GM18861 (cell line): ENCODE measurements around the gene PITPNB.
A peak's percentile ranks its signal among the peaks of the same experiment; 100 is the strongest.

Source experiments
- ATAC-seq: cut with Tn5 transposase; IDR thresholded peaks from one replicate; pipeline ENCODE4 v1.9.1; 2021; ENCODE audit not compliant: unreplicated experiment

The PITPNB gene

DNA sequence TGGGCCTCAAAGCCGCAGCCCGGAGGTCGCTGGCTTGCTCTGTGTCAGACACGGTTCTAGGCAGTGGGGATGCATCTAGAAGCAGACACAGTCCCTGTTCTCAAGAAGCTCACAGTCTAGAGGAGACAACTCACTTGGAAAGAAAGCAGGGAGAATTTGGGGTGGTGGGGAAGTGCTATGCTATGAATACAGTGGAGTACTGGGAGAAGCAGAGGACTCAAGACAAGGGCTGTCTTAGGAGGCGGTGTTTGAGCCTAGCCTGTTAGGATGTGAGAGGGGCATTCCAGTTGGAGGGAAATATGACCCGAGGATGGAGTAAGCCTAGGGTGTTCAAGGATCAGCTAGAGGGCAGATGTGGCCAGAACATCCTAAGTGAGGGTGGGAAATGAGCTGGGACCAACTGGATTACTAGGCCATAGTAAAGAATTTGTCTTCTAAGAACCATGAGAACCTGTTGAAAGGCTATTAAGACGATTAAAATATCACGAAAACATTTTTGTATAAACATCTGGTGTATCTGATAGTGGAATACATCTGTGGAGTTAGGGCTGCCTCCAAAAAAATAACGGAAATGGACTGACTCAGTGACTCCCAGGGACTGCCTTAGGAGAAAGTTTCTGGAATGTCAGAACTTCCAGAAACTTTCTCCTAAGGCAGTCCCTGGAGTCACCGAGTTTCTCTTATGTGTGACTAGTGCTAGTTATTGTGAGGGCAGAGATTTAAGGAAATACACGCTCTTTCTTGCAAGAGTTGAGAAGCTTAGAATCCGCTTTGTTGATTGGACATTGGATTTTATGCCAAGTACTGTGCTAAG lies 1.1 kb upstream of the PITPNB start:
- ATAC-seq = no peak

GRCh38 chr22:27918341-27919221 lies 475 bp downstream of the PITPNB start:
- ATAC-seq = no peak

DNA sequence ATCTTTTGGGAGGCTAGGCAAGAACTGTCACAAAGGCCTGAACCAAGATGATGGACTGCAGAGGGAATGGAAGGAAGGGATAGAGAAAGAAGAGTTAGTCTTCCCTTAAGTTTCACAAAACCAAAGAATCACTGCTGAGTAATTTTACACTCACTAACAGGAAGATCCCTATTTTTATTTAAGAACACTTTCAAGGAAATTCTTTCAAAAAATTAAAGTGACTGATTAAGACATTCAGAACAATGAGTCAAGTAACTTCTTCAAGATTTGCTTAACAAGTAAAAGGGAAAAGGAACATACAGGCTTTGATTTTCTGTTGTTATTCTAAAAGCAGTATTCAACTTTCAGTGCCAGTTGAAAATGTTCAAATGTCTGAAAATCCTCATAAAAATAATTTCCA lies 3.1 kb downstream of the PITPNB start:
- no peak for ATAC-seq

- no peak for ATAC-seq
These were observed 5.8 kb downstream of the PITPNB start for GRCh38 chr22:27913162-27913741.

DNA sequence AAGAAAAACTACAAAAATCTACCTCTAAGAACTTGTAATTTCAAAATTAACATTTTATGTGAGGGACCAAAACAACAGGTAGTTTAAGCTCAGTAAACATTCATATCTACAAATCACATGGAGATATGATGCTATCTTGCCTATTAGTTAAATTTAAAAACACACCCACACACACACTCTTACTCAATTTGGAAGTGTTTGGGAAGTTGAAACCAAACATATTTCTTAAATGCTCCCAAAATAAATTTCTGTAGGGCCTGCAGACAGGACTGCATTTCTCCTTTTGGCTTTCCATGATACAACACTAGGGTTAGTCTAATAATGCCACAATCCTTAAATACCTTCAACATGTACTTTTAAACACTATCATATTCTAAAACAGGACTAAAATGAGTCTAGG lies 7.0 kb downstream of the PITPNB start:
- ATAC-seq = no peak

DNA sequence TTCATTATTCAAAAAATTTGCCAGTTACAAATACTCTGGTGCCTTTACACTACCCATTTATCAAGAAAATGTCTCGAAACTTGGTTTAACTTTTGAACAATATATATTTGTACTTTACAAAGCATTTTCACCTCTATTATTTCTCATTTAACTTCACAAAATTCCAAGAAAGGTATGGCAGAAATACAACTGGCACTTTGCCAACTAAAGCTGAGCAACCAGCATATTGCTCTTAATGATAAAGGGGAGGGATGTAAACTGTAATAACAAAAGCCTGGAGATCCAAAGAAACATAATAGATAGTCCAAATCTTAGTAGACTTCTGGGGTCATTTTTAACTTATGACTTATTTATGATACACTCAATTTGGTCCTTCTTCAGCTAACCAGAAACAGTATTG lies 7.7 kb downstream of the PITPNB start:
- no peak for ATAC-seq

DNA sequence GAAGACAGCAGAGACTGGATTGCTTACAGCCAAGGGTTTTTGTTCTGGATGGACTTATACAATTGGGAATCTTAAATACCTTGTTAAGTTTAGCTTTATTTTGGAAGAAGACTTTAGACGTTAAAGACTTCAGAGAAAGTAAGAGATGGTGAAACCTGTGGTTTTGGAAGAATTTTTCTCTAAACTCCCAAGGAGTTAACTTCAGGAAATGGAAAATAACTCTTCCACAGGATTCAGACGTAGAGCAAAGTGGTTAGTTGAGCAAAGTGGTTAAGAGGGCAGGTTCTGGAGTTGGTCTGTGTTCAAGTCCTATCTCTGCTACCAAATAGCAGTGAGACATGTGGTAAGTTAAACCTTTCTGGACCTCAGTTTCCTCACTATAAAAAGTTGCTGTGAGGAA lies 12.8 kb downstream of the PITPNB start:
- no peak for ATAC-seq

GRCh38 chr22:27905653-27906052 lies 13.4 kb downstream of the PITPNB start:
- ATAC-seq = no peak

- ATAC-seq = no peak
These were observed 15.1 kb downstream of the PITPNB start for GRCh38 chr22:27903805-27904473.

GRCh38 chr22:27900153-27900552 lies 18.9 kb downstream of the PITPNB start:
- no peak for ATAC-seq

GRCh38 chr22:27896245-27896644 lies 22.8 kb downstream of the PITPNB start:
- ATAC-seq = no peak

DNA sequence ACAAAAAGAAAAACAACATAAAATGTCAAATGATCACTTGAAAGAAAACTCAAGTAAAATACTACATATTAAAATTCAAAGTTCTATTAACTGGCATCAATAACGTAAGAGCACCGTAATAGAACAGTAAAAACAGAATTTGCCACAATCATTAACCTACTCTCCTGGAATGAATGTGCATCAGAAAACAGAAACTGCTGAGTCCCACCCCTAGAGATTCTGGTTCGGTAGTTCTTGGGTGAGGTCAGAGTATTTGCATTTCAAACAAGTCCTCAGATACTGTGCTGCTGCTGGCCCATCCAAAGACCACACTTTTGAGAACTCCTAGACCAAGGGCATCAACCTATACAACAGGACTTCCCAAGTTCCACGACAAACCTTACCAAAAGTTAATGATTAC lies 23.5 kb downstream of the PITPNB start:
- ATAC-seq = peak; percentile 87

DNA sequence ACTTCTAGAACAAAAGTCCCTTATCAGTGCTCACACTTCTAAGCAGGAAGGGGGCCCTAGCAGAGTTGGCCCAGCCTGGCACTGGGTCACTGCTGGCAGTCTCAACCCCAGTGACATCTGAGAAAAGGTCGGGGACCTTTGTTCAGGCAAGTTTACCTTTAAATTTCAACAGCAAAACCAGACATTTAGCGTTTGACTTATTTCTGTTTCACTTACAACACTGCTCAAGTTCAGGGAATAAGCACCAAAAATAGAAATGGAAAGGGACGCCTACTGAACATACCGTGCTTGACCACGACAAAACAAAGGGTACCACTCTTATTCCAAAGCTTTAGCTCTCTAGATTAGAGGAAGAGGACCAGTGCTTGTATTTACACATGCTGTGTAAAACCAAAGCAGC lies 26.2 kb downstream of the PITPNB start:
- no peak for ATAC-seq

DNA sequence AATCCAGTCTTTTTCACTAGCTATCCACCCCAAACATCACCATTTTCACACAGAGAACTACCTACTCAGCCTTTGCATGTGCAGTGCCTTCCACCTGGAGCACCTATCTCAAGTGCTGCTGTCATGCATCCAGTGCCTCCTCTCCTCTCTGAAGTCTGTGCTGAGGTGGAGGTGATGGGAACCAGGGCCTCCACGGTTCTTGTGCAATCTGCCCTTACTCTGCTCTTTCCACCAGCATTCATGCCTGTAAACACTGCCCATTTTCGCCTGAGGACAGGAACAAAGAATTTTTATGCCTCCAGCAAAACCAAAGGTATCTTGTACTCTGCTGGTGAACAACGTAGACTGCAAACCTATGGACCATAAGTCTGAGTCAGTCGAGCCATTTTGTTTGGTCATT lies 27.0 kb downstream of the PITPNB start:
- ATAC-seq = no peak

DNA sequence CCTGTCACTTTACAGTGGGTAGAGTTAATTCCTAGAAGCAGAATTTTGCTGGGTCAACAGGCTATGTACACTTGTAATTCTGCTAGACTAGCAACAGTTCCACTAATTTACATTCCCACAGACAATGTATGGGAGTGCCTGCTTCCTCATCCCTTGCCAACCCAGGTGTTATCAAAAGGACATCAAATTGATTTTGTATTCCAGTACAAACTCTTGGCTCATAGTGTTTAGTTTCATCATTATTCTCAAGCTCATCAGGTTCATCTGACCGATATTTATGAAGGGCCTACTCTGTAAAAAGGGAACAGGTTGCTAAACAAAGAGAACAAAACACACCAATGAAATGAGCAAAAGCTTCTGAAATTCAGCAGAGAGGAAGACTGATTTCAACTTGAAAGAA lies 30.7 kb downstream of the PITPNB start:
- ATAC-seq = no peak

GRCh38 chr22:27886843-27887151 lies 32.3 kb downstream of the PITPNB start:
- no peak for ATAC-seq

GRCh38 chr22:27885977-27886842 lies 32.8 kb downstream of the PITPNB start:
- no peak for ATAC-seq

GRCh38 chr22:27883656-27884350 lies 35.3 kb downstream of the PITPNB start:
- ATAC-seq = no peak

- ATAC-seq = no peak
These were observed 36.4 kb downstream of the PITPNB start for GRCh38 chr22:27882507-27883290.
